ENCODE data around the gene THSD7B. TPM values are rescaled to one million over a fixed set of nuclear protein-coding genes. Genes with fewer than 3 reads are reported as not detected.

Gene THSD7B
- total and polyA plus RNA-seq, 2 experiments from 2014 or later: 0.86 to 3.8 TPM

- TF ChIP-seq CREB1 (CRISPR knock-in tag; IDR thresholded peaks at IDR 0.05; ENCODE audit: low read depth): no peak
- no peak for TF ChIP-seq ZNF114 (CRISPR knock-in tag; IDR thresholded peaks at IDR 0.05)
Observed at GRCh38 chr2:137000811-137001210, 235.5 kb downstream of the THSD7B start (continued).

- Histone ChIP-seq H3K4me2 (no peak overlapping the region), H3K36me3 (ENCODE audit: insufficient read depth) (no peaks in the 10 kb centered on the region), H2AFZ (no peak overlapping the region), H3K9me2 (ENCODE audit: insufficient read depth) (no peaks in the 10 kb centered on the region), H3K79me2 (replicated peaks; ENCODE audit: insufficient read depth) (no peaks in the 10 kb centered on the region), H3K4me1 (ENCODE audit: insufficient read depth) (no peaks in the 10 kb centered on the region), H3K27ac (ENCODE audit: low read depth) (no peak overlapping the region), H3F3A (replicated peaks; ENCODE audit: low read depth) (no peaks in the 10 kb centered on the region), H4K20me1 (replicated peaks; ENCODE audit: insufficient read depth) (no peaks in the 10 kb centered on the region), H3K27me3 (ENCODE audit: insufficient read depth) (no peaks in the 10 kb centered on the region), H3K4me3 (no peak overlapping the region)
- H3K4me1 Mint-ChIP-seq: no peaks in the 10 kb centered on the region
- no peak overlapping the region for H3K4me3 Mint-ChIP-seq
- H3K27me3 Mint-ChIP-seq (ENCODE audit: insufficient read depth, low read depth, poor library complexity): no peaks in the 10 kb centered on the region
- no peaks in the 10 kb centered on the region for H3K9me3 Mint-ChIP-seq
- no peak for TF ChIP-seq ZNF462 (CRISPR knock-in tag; IDR thresholded peaks at IDR 0.05)
- no peak for TF ChIP-seq REST (IDR thresholded peaks at IDR 0.05; ENCODE audit: unreplicated experiment)
- TF ChIP-seq POLR2AphosphoS5 (IDR thresholded peaks at IDR 0.05; ENCODE audit: low read depth): no peak
- TF ChIP-seq ETS1 (IDR thresholded peaks at IDR 0.05): no peak
- H3K27ac Mint-ChIP-seq: no peak overlapping the region
- H3K36me3 Mint-ChIP-seq (ENCODE audit: low read depth): no peaks in the 10 kb centered on the region
- DNase-seq (ENCODE audit: low spot score) (no peak), ATAC-seq (no peak)
Observed at GRCh38 chr2:137002896-137003295, 237.6 kb downstream of the THSD7B start.
